ENCODE results near the gene ZNF432. TPM values are rescaled to one million over a fixed set of nuclear protein-coding genes. Genes with fewer than 3 reads are reported as not detected.

The ZNF432 gene
- polyA plus RNA-seq, 1 experiment: 1.9 TPM

DNA sequence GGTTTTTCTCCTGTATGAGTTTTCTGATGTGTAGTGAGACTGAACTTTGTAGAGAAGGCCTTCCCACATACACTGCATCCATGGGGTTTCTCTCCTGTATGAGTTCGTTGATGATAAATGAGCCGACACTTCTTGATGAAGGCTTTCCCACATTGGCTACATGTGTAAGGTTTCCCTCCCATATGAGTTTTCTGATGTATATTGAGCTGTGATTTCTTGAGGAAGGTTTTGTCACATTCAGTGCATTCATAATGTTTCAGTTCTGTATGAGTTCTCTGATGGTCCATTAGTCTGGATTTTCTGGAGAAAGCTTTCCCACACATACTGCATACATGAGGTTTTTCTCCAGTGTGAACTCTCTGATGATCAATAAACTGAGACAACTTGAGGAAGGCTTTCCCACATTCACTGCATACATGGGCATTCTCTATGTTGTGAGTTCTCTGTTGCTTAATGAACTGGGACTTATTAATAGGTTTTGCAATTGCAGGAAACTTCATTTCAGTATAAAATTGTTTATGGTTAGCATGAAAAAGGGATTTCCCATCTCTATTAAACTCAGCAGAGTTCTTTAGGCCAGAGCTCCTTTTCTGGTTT lies 54.5 kb downstream of the ZNF432 start:
- CTCF ChIA-PET: no interaction called here
- TF ChIP-seq, protein P1, sequence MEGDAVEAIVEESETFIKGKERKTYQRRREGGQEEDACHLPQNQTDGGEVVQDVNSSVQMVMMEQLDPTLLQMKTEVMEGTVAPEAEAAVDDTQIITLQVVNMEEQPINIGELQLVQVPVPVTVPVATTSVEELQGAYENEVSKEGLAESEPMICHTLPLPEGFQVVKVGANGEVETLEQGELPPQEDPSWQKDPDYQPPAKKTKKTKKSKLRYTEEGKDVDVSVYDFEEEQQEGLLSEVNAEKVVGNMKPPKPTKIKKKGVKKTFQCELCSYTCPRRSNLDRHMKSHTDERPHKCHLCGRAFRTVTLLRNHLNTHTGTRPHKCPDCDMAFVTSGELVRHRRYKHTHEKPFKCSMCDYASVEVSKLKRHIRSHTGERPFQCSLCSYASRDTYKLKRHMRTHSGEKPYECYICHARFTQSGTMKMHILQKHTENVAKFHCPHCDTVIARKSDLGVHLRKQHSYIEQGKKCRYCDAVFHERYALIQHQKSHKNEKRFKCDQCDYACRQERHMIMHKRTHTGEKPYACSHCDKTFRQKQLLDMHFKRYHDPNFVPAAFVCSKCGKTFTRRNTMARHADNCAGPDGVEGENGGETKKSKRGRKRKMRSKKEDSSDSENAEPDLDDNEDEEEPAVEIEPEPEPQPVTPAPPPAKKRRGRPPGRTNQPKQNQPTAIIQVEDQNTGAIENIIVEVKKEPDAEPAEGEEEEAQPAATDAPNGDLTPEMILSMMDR (IDR thresholded peaks at IDR 0.05; ENCODE audit: insufficient read depth, low read depth, low read length): no peak

DNA sequence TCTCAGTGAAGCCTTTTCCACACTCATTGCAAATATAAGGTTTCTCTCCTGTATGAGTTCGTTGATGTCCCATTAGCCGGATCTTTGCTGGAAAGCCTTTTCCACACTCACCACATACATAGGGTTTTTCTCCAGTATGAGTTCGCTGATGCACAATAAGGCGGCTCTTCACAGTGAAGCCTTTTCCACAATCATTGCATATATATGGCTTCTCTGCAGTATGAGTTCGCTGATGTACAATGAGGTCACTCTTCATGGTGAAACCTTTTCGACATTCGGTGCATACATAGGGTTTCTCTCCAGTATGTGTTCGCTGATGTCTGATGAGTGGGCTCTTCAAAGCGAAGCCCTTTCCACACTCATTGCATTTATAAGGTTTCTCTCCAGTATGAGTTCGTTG lies 55.2 kb downstream of the ZNF432 start:
- Histone ChIP-seq H3K4me3 (ENCODE audit: low read depth, low read length) (no peak overlapping the region), H3K36me3 (ENCODE audit: control insufficient read depth, insufficient read depth, low read length) (peaks cover 4% of the 10 kb centered on the region), H3K27me3 (ENCODE audit: control insufficient read depth, insufficient read depth, low read length) (no peaks in the 10 kb centered on the region)
- no peak for DNase-seq (ENCODE audit: low read depth)
- TF ChIP-seq, protein P1 (IDR thresholded peaks at IDR 0.05; ENCODE audit: insufficient read depth, low read depth, low read length): no peak
- CTCF ChIA-PET: no interaction called here
- POLR2A ChIA-PET: no interaction called here

More for the DNA sequence above, 54.5 kb downstream of the ZNF432 start:
- Histone ChIP-seq H3K27me3 (ENCODE audit: control insufficient read depth, insufficient read depth, low read length) (no peaks in the 10 kb centered on the region), H3K36me3 (ENCODE audit: control insufficient read depth, insufficient read depth, low read length) (peaks cover 4% of the 10 kb centered on the region), H3K4me3 (ENCODE audit: low read depth, low read length) (no peak overlapping the region)
- DNase-seq (ENCODE audit: low read depth): no peak
- POLR2A ChIA-PET: no interaction called here

DNA sequence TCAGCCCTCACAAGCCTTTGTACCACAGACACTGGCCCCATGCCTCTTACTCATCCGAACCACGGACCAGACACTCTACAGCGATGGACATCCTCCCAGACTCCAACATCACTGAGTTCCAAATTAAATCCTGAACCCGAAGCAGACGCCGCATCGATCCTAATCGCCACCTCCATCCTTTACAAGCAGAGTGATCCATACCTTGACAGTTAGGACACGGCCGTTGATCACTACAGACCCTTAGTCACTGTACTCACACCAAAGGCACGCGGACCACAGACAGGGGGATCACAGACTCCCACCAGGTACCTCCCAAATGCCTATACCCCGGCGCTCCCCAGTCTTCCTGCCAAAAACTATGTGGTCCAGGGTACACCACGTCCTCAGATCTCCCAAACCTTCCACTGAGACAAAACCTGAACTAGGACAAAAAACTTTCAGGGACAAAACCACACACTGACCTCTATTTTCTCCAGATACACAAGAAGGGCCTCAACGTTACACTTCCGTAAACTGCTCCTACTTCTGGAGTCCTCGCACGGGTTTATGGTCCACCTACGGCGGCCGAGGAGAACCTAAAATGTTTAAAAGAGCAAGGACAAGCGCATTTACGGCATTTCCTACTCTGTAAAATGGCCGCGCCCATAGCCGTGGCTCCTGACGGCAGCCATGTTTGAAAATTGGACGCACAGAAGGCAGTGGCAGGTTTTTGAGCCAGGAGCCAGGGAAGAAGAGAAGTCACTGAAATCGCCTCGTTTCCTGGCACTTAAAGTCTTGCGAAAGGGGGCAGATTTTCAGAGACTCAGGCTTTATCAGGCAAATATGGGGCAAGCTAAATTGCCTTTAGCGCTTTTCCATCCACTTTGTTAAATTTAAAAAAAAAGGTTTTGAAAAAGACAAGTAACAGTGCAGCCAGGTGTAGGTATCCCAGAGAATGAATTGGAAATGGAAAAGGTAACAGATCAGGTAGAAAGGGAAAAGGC lies 62.0 kb downstream of the ZNF432 start, which contains the start of gene ZNF350:
TSS of gene ZNF350 (minus strand) at position 532 of the 983 bp plus-strand sequence. CDS start 12,480 bp downstream, outside the sequence.
- TF ChIP-seq, protein P1 (IDR thresholded peaks at IDR 0.05; ENCODE audit: insufficient read depth, low read depth, low read length): no peak
- CTCF ChIA-PET: no interaction called here
- POLR2A ChIA-PET: no interaction called here

DNA sequence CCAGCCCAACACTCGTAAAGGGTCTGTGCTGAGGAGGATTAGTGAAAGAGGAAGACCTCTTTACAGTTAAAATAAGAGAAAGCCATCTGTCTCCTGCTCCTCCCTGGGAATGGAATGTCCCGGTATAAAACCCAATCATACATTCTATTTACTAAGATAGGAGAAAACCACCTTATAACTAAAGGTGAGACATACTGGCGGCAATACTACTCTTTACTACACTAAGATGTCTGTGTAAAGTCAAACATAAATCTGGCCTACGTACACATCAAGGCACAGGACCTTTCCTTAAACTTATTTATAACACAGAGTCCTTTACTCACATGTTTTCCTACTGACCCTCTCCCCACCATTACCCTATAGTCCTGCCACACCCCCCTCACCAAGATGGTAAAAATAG lies 65.3 kb downstream of the ZNF432 start:
- Histone ChIP-seq H3K4me3 (ENCODE audit: low read depth, low read length) (no peak overlapping the region), H3K36me3 (ENCODE audit: control insufficient read depth, insufficient read depth, low read length) (no peaks in the 10 kb centered on the region; the same call in 1 of the 2 replicates), H3K27me3 (ENCODE audit: control insufficient read depth, insufficient read depth, low read length) (no peaks in the 10 kb centered on the region)
- ChIA-PET POLR2A (no interaction called here), CTCF (no interaction called here)
- TF ChIP-seq, protein P1 (IDR thresholded peaks at IDR 0.05; ENCODE audit: insufficient read depth, low read depth, low read length): no peak
- DNase-seq (ENCODE audit: low read depth): no peak

More for the DNA sequence above, 62.0 kb downstream of the ZNF432 start, which contains the start of gene ZNF350:
- Histone ChIP-seq H3K36me3 (ENCODE audit: control insufficient read depth, insufficient read depth, low read length) (no peaks in the 10 kb centered on the region; the same call in 1 of the 2 replicates), H3K4me3 (ENCODE audit: low read depth, low read length) (peak within 1 kb of the TSS; percentile 53), H3K27me3 (ENCODE audit: control insufficient read depth, insufficient read depth, low read length) (no peaks in the 10 kb centered on the region)
- DNase-seq (ENCODE audit: low read depth): peak; percentile 81

Other genes with a start within 250 kb of the ZNF432 start
- 4.6 and 8.3 TPM in 2 replicates for gene ZNF577, start 160.9 kb downstream of the ZNF432 start, polyA plus RNA-seq (2011; rRNA removed)
- 2.5 and 4.5 TPM in 2 replicates for gene ZNF649, start 143.8 kb downstream of the ZNF432 start, polyA plus RNA-seq (2011; rRNA removed)
- 5.1 and 6.6 TPM in 2 replicates for gene ZNF613, start 121.4 kb downstream of the ZNF432 start, polyA plus RNA-seq (2011; rRNA removed)
- gene ZNF350, start 62.0 kb downstream of the ZNF432 start, polyA plus RNA-seq (2011; rRNA removed): 5.5 and 8.0 TPM in 2 replicates
- 3.8 and 6.2 TPM in 2 replicates for gene ZNF615, start 40.6 kb downstream of the ZNF432 start, polyA plus RNA-seq (2011; rRNA removed)
- 4.3 and 5.9 TPM in 2 replicates for gene ZNF614, start 20.5 kb downstream of the ZNF432 start, polyA plus RNA-seq (2011; rRNA removed)
- 4.8 and 6.7 TPM in 2 replicates for gene ZNF841, start 46.9 kb upstream of the ZNF432 start, polyA plus RNA-seq (2011; rRNA removed)
- 2.6 and 3.1 TPM in 2 replicates for gene ZNF616, start 91.1 kb upstream of the ZNF432 start, polyA plus RNA-seq (2011; rRNA removed)
- gene ZNF836, start 122.8 kb upstream of the ZNF432 start, polyA plus RNA-seq (2011; rRNA removed): 1.5 and 2.0 TPM in 2 replicates
- 146 and 269 TPM in 2 replicates for gene PPP2R1A, start 141.2 kb upstream of the ZNF432 start, polyA plus RNA-seq (2011; rRNA removed)
- gene ZNF766, start 220.7 kb upstream of the ZNF432 start, polyA plus RNA-seq (2011; rRNA removed): 4.2 and 7.9 TPM in 2 replicates
- gene ZNF480, start 248.3 kb upstream of the ZNF432 start, polyA plus RNA-seq (2011; rRNA removed): 2.1 and 4.8 TPM in 2 replicates

Measured in BJ (cell line).